Omental fat pad (tissue), 4 donors: ENCODE results near the gene TOP2A. TPM values are rescaled to one million over a fixed set of nuclear protein-coding genes. Genes with fewer than 3 reads are reported as not detected.

Experiments used
- ATAC-seq: fragments of 150-250 bp; one replicate; pipeline ENCODE4 v1.9.1; 2016; ENCODE audit warnings: mild to moderate bottlenecking, moderate library complexity; ENCODE audit not compliant: low FRiP score
- DNase-seq: peaks from one replicate; pipeline ENCODE4 v3.0.0-alpha.2; 2019; ENCODE audit warnings: low spot score
- total RNA-seq, 4 donors: library from RNA; depleted of rRNA; stranded (reverse); fragments of >200 nt; gene quantifications; one replicate each; pipeline ENCODE4 v1.1.0, GENCODE V29; 2016
- TF ChIP-seq, protein P1 (sequence below), 3 donors: fragments of 450-650 bp; IDR thresholded peaks; one replicate each; pipeline ENCODE4 v1.5.1; 2016 to 2017; ENCODE audit warnings: antibody characterized with exemption in 3 of 3, mild to moderate bottlenecking in 3 of 3, moderate library complexity in 2 of 3

Gene TOP2A
- total RNA-seq, 4 donors from 2014 or later = 0.65 to 12.7 (median 2.3) TPM

DNA sequence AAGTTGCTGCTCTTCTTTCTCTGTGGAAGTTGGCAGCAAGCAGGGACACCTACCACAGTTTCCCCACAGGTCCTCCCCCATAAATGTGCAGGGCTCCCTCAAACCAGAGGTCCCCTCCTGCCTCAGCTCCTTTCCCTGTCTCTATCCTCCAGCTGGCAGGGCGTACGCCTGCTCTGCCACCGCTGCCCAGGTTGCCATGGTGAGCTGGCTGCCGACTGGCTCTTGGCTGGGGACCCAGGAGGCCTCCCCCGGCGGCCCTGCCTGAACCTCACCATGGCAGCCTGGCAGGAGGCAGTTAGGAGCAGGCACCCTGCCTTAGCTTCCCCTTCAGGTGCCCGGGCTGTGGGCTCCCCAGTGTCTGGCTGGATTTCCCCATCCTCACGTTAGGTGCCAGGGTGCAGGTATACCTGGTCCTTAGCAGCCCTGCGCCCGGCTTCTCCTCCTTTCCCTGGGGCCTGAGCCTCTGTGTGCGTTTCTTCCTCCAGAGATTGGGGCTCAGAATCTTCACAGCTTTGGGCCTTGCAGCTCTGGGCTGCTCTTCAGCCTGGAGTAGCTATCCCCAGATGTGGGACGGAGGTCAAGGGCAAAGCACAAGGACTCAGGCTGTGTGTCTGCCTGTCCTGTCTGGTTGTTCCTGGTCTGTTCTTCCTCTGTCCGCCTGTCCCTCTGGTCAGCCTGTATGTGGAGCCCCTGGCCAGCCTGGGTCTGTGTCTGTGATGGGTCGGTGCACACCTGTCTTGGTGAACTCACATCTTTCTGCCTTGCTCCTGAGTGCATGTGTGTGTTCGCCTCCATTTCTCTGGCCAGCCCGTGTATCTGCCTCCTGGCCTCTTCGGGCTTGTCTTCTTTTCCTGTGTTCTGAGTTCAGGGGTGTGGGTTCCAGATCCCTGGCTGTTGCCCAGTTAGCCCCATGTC, 68.9 kb downstream of the TOP2A start:
- TF ChIP-seq, protein P1, sequence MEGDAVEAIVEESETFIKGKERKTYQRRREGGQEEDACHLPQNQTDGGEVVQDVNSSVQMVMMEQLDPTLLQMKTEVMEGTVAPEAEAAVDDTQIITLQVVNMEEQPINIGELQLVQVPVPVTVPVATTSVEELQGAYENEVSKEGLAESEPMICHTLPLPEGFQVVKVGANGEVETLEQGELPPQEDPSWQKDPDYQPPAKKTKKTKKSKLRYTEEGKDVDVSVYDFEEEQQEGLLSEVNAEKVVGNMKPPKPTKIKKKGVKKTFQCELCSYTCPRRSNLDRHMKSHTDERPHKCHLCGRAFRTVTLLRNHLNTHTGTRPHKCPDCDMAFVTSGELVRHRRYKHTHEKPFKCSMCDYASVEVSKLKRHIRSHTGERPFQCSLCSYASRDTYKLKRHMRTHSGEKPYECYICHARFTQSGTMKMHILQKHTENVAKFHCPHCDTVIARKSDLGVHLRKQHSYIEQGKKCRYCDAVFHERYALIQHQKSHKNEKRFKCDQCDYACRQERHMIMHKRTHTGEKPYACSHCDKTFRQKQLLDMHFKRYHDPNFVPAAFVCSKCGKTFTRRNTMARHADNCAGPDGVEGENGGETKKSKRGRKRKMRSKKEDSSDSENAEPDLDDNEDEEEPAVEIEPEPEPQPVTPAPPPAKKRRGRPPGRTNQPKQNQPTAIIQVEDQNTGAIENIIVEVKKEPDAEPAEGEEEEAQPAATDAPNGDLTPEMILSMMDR (IDR thresholded peaks at IDR 0.05) = no peak
- ATAC-seq (no peak), DNase-seq (no peak)

DNA sequence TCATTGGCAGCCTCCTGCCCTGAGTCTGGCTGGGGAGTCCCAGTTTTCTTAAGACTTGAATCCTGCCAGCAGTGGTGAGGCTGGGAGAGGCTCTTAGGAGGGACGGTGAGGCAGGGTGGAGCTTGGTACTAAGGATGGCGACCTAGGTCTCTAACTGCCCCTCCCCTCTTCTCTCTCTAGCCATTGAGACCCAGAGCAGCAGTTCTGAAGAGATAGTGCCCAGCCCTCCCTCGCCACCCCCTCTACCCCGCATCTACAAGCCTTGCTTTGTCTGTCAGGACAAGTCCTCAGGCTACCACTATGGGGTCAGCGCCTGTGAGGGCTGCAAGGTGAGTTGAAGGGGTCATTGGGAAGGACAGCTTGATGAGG, 69.6 kb downstream of the TOP2A start:
- DNase-seq = no peak
- TF ChIP-seq, protein P1 (IDR thresholded peaks at IDR 0.05) = no peak
- no peak for ATAC-seq

DNA sequence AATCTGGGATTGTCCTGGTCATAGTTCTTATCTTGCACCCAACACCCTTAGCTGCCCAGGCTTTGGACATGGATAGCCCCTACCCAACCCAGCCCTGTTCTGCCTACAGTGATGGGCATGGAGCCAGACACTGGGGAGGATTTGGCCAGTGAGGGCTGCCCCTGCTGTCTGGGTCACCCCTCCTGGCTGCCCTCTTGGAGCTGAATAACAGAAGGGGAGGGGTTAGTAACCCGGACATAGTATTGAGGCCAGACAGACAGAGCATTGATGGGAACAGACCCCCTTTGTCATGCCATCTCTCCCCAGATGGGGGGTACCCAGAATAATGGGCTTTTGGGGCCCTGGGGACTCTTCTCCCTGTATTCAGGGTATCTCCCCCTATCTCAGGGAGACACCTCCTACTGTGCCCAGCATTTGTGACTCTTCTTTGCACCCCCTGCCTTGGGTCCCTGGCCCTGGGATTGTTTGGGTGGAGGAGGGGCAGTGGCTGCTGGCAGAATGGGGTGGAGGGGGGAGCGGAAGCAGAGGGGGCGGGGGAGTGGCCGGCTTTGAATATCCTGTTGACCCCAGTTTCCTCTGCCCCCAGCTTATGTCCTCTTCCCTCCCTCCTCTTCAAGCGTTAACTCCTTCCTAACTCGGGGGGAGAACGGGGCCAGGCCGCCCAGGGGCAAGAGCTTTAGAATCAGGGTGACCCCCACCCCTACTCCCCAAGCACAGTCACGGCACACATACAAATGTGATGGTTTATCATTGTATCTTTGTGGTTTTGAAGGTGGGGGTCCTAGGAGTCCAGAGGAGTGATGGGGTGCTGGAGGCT, 70.2 kb downstream of the TOP2A start:
- DNase-seq (no peak), ATAC-seq (no peak)
- TF ChIP-seq, protein P1 (IDR thresholded peaks at IDR 0.05) = no peak

DNA sequence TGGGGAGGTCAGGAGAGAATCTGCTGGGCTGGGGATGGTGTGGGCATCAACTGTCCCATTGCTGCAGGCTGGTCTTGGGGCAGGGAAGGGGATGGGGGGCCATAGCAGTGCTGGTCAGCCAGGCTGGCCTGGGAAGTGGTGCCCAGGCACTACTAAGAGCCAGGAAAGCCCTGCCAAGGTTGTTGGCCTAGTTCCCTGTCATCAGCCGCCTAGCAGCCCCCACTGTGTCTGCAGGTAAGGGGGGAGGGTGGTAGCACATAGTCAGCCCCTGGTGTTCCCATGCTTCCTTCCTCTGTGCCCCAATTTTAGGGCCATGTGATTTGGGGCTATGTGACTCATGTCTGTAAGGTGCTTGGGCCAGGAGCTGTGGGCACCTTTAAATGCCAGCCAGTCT, 70.9 kb downstream of the TOP2A start:
- ATAC-seq = no peak
- no peak for DNase-seq
- TF ChIP-seq, protein P1 (IDR thresholded peaks at IDR 0.05) = no peak

DNA sequence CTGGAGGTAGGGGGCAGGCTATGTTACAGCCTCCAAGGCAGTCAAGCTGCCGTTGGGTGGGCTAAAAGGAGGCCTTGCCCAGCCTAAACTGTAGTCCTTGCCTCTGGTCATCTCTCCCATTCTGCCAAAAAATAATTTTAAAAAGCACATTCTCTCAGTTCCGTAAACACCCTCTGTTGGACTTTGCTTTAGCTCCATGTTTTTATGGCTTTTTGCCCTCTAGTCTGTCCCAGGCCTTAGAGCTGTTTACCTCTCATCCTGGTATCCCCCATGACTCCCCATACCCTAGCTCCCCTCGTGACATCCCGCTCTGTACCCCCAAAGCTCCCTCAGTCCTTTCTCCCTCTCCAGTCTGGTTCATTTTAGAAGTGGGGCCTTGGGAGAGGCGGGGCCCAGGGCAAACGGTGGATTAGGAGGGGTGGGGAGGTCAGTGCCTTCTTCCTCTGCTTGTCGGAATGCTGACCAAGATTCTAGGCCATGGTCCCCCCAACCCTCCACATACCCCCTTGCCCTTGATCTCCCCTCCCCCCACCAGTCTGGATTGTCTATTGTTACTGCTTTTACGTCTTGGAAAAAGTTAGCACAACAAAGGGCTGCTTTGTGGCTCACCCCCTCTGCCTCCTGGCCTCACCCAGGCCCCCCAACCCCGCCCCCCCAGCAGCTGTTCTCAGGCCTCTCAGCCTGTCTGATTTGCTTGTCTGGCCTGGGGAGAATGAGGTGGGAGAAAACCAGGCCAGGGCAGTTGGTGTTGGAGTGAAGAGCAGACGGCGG, 71.5 kb downstream of the TOP2A start:
- ATAC-seq (no peak), DNase-seq (no peak)
- TF ChIP-seq, protein P1 (IDR thresholded peaks at IDR 0.05) = no peak

DNA sequence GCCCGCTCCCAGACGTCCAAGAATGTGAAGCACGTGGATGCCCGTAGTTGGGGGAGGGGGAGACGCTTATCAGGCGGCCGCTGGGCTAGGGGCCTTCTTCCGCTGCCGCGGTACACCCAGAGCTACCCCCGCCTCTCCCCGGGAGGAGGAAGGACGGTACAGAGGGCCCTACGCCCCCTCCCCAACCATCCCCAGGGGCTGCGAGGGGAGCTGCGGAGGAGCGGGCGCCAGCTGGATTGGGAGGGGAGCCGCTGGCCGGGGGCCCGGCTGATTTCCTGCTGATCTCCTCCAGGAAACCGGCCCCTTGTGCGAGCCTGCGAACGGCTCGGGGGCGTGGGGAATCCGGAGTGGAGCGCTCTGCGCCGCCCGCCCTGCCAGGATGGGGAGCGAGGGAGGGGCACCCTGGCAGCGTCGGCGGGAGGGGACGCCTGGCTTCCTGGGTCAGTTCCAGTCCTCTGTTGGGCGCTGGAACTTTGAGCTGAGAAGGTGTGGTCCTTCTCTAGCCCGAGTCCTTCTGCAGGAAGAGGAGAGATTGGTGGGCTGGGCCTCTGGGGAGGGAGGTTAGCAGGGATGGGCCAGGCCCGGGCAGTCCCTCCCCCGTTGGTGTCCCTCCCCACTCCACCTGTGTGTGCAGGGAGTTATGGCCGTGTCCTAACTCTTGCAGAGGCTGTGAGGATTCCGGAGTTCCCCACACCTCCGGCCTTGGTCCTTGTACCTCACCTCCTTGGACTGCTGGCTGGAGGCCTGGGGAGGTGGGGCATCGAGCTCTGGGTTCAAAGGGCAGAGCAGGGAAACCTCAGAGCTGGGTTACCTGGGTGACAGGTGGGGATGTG, 72.3 kb downstream of the TOP2A start:
- DNase-seq (no peak), ATAC-seq (no peak)
- TF ChIP-seq, protein P1 (IDR thresholded peaks at IDR 0.05) = no peak
